Activated CD4-positive, alpha-beta T cell treated with anti-CD3 and anti-CD28 coated beads for 36 hours (primary cell): ENCODE data around the gene CARD10. TPM values are rescaled to one million over a fixed set of nuclear protein-coding genes. Genes with fewer than 3 reads are reported as not detected.

Experiments
- ATAC-seq: fragments of 200-7000 bp; cut with Tn5 transposase; one replicate; pipeline ENCODE4 v1.10.0; 2021; ENCODE audit warnings: mild to moderate bottlenecking, moderate library complexity
- CTCF ChIA-PET: fragments of 350-600 bp; sonication (Branson Sonifier 250); formaldehyde crosslinking; loops from one replicate; lab custom pipeline; 2021; ENCODE audit warnings: antibody characterized with exemption; lab: Charles Lee
- POLR2A ChIA-PET: fragments of 350-600 bp; sonication (Branson Sonifier 250); formaldehyde crosslinking; loops from one replicate; lab custom pipeline; 2021; ENCODE audit warnings: antibody characterized with exemption, inconsistent platforms; lab: Charles Lee
- DNase-seq: peaks from one replicate; pipeline ENCODE4 v3.0.0-alpha.2; 2020
- H3K27ac Mint-ChIP-seq: one replicate; pipeline ENCODE4 v1.8.0; 2021; ENCODE audit warnings: mixed read lengths
- H3K27me3 Mint-ChIP-seq: one replicate; pipeline ENCODE4 v1.8.0; 2021; ENCODE audit warnings: mixed read lengths
- H3K36me3 Mint-ChIP-seq: one replicate; pipeline ENCODE4 v1.8.0; 2021; ENCODE audit warnings: low read depth, mixed read lengths
- H3K4me1 Mint-ChIP-seq: one replicate; pipeline ENCODE4 v1.8.0; 2021; ENCODE audit warnings: mixed read lengths
- H3K4me3 Mint-ChIP-seq: one replicate; pipeline ENCODE4 v1.8.0; 2021; ENCODE audit warnings: mild to moderate bottlenecking, moderate library complexity, mixed read lengths
- H3K9me3 Mint-ChIP-seq: one replicate; pipeline ENCODE4 v1.8.0; 2021; ENCODE audit warnings: low read depth, mixed read lengths
- intact Hi-C, 2 experiments: fragments of 100-400 bp; cut with DNase I in 1 of 2; cut with micrococcal nuclease in 1 of 2; formaldehyde crosslinking; loops; one replicate each; pipeline versions ENCODE4 v1.14.2 to v1.15.1; 2022 to 2024; cut with DNase I, micrococcal nuclease
- total RNA-seq, 2 experiments: library from RNA; stranded (reverse); gene quantifications; one replicate each; pipeline ENCODE4 v1.2.3, GENCODE V29; 2021

Gene CARD10
- total RNA-seq, 2 experiments from 2014 or later = not detected

DNA sequence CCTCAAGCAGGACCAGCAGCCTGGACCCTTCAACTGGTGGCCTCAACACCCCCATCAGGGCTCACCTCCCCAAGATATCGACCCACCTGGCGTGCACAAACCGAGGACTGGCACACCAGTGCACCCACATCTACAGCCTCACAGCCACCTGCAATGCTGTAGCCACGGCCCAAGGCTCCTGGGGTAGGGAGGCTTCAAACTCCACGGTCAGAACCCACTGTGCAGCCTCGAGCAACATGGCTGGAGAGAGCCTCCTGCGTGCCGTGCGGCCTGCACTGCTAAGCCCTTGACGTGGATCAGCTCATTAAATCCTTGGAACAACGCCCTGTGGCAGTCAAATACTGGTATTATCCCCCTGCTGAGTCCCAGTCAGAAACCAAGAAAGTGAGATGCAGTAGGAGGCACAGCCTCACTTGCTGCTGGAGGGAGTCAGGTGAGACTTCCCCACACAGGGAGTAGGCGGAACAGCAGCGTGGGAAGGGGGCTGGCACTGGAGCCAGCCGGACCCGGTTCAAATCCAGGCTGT lies 4.6 kb downstream of the CARD10 start:
- ChIA-PET CTCF (interaction anchor here (1.7 kb wide), 1 partner anchor 52 kb away, joined by 4 read pairs; no protein-coding TSS in a partner anchor), POLR2A (no interaction called here)
- H3K36me3 Mint-ChIP-seq = no peaks in the 10 kb centered on the region
- H3K4me1 Mint-ChIP-seq = peaks cover 4% of the 10 kb centered on the region
- H3K4me3 Mint-ChIP-seq = no peak overlapping the region
- ATAC-seq = no peak
- no peak for DNase-seq
- H3K9me3 Mint-ChIP-seq = no peaks in the 10 kb centered on the region
- intact Hi-C loops = no loop called here
- H3K27me3 Mint-ChIP-seq = peaks cover 6% of the 10 kb centered on the region
- H3K27ac Mint-ChIP-seq = no peak overlapping the region

DNA sequence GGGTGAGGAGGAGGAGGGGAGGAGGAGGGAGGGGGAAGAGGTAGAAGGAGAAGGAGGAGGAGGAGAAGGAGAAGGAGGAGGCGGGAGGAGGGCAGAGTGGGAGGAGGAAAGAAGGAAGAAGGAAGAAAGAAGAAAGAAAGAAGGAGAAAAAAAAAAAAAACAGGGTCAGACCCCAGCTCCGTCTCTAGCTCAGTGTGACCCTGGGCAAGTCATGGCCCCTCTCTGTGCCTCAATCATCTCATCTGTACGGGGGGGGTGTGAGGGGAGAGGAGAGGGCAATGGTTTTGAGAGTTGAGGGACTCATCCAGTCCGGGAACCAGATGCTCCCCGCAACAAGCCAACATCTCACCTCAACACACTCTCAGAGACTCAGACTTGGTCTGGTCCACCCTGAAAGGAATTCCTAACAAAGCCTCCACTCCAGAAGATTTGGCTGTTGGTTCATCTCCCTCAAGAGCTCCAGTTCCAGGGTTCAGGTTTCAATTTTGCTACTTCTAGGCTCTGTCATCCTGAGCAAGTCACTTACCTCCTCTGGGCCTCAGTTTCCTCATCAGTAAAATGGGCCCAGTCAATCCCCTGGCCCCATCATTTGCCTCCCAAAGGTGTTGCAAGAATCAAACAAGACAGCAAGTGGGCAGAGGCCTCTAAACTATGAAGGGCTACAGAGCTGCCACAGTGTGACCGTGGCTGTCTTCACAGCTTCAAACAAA lies 7.7 kb downstream of the CARD10 start:
- no peak overlapping the region for H3K27ac Mint-ChIP-seq
- H3K27me3 Mint-ChIP-seq = no peaks in the 10 kb centered on the region
- DNase-seq = no peak
- no peaks in the 10 kb centered on the region for H3K36me3 Mint-ChIP-seq
- CTCF ChIA-PET = interaction anchor here (0.6 to 2.3 kb wide), 2 partner anchors 18 to 56 kb away, joined by 3 to 6 read pairs; no protein-coding TSS in a partner anchor
- POLR2A ChIA-PET = no interaction called here
- no peak for ATAC-seq
- no peaks in the 10 kb centered on the region for H3K4me1 Mint-ChIP-seq
- H3K4me3 Mint-ChIP-seq = no peak overlapping the region
- no peaks in the 10 kb centered on the region for H3K9me3 Mint-ChIP-seq
- intact Hi-C loops = no loop called here

DNA sequence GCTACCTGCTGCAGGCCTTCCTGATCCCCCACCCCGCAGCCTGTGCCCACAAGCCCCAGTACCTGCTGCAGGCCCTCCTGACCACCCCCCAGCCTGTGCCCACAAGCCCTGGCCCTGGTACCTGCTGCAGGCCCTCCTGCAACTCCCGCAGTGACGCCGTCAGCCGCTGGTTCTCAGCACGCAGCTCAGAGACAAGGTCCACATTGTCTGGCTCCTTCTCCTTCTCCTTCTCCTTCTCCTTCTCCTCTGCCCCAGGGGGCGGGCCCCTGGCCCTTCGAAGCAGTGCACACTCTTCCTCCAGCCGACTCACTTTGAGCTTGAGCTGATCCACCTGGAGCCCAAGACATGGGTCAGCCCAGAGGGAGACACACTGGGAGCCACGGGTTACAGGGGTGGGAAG lies 9.1 kb downstream of the CARD10 start:
- ChIA-PET POLR2A (no interaction called here), CTCF (interaction anchor here (0.5 kb wide), 1 partner anchor 249 kb away, joined by 3 read pairs; no protein-coding TSS in a partner anchor)
- no peak for ATAC-seq
- H3K27ac Mint-ChIP-seq = no peak overlapping the region
- H3K27me3 Mint-ChIP-seq = no peaks in the 10 kb centered on the region
- no peaks in the 10 kb centered on the region for H3K4me1 Mint-ChIP-seq
- H3K36me3 Mint-ChIP-seq = no peaks in the 10 kb centered on the region
- DNase-seq = no peak
- intact Hi-C loops = no loop called here
- H3K9me3 Mint-ChIP-seq = no peaks in the 10 kb centered on the region
- no peak overlapping the region for H3K4me3 Mint-ChIP-seq

DNA sequence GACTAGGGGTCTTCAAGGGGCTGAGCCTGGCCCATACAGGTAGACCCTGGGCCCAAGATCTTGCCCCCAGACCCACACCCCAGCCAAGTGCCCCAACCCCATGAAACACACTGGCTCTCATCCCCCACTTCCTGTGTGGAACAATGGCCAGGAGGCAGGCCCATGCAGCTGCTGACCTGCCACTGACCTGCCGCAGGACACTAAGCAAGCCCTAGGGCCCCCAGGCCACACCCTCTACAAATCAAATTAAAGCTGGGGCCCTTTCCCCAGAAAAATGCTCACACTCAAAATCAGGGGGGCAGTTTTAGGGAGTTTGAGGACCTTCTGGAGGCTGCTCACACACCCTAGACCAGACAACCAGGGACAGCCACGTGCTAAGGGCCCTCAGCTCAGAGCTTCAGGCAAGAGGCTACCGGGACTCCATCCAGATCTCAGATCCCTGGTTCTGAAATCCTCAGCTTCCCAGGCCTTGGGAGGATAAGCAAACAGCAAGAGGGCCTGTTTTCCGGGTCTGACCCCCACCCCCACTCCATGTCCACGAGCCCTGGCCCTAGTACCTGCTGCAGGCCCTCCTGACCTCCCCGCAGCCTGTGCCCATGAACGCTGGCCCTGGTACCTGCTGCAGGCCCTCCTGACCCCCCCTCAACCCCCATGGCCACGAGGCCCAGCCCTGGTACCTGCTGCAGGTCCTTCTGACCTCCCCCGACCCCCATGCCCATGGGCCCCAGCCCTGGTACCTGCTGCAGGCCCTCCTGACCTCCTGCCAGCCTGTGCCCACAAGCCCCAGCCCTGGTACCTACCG lies 10.0 kb downstream of the CARD10 start:
- ChIA-PET POLR2A (no interaction called here), CTCF (no interaction called here)
- no peaks in the 10 kb centered on the region for H3K9me3 Mint-ChIP-seq
- no peak overlapping the region for H3K4me3 Mint-ChIP-seq
- no peaks in the 10 kb centered on the region for H3K4me1 Mint-ChIP-seq
- H3K27me3 Mint-ChIP-seq = no peaks in the 10 kb centered on the region
- H3K36me3 Mint-ChIP-seq = no peaks in the 10 kb centered on the region
- intact Hi-C loops = no loop called here
- no peak overlapping the region for H3K27ac Mint-ChIP-seq
- no peak for ATAC-seq
- DNase-seq = no peak

GRCh38 chr22:37508431-37508992 lies 10.7 kb downstream of the CARD10 start:
- intact Hi-C loops = no loop called here
- ATAC-seq = no peak
- Mint-ChIP-seq H3K36me3 (no peaks in the 10 kb centered on the region), H3K4me3 (no peak overlapping the region), H3K9me3 (no peaks in the 10 kb centered on the region), H3K27ac (no peak overlapping the region), H3K27me3 (no peaks in the 10 kb centered on the region), H3K4me1 (no peaks in the 10 kb centered on the region)
- POLR2A ChIA-PET = no interaction called here
- DNase-seq = no peak
- CTCF ChIA-PET = interaction anchor here (0.9 kb wide), 1 partner anchor 58 kb away, joined by 3 read pairs; no protein-coding TSS in a partner anchor

- Mint-ChIP-seq H3K9me3 (no peaks in the 10 kb centered on the region), H3K27me3 (no peaks in the 10 kb centered on the region), H3K4me3 (no peak overlapping the region), H3K4me1 (no peaks in the 10 kb centered on the region), H3K36me3 (no peaks in the 10 kb centered on the region), H3K27ac (no peak overlapping the region)
- DNase-seq = no peak
- ChIA-PET POLR2A (no interaction called here), CTCF (interaction anchor here (0.9 kb wide), 1 partner anchor 59 kb away, joined by 3 read pairs; no protein-coding TSS in a partner anchor)
- no peak for ATAC-seq
- intact Hi-C loops = no loop called here
Observed at GRCh38 chr22:37507731-37508130, 11.5 kb downstream of the CARD10 start.

DNA sequence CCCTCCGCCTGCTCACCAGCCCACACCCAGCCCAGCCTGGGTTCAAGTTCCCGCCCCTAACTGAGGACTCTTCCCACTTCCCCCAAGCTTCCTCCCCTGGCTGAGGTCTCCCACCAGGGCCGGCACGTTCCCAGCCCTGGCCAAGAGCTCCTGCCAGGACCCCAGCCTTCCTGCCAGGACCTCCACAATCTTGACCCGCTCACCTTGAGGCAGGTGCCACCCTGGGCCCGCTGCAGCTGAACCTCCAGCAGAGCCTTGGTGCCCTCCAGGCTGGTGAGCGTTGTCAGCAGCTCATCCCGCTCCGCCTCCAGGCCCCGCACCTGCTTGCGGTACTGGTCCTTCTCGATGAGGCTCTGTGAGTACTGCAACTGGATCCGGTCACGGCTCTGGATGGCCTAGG lies 13.2 kb downstream of the CARD10 start:
- no peak for DNase-seq
- Mint-ChIP-seq H3K27ac (no peak overlapping the region), H3K9me3 (no peaks in the 10 kb centered on the region), H3K36me3 (no peaks in the 10 kb centered on the region), H3K4me3 (no peak overlapping the region), H3K27me3 (no peaks in the 10 kb centered on the region), H3K4me1 (peaks cover 10% of the 10 kb centered on the region)
- intact Hi-C loops = no loop called here
- CTCF ChIA-PET = interaction anchor here (1.4 to 2.4 kb wide), 3 partner anchors 11 to 62 kb away, joined by 3 to 8 read pairs (median 6); no protein-coding TSS in a partner anchor
- POLR2A ChIA-PET = interaction anchor here (1.1 kb wide), 1 partner anchor 21 kb away, joined by 8 read pairs; no protein-coding TSS in a partner anchor
- ATAC-seq = no peak

DNA sequence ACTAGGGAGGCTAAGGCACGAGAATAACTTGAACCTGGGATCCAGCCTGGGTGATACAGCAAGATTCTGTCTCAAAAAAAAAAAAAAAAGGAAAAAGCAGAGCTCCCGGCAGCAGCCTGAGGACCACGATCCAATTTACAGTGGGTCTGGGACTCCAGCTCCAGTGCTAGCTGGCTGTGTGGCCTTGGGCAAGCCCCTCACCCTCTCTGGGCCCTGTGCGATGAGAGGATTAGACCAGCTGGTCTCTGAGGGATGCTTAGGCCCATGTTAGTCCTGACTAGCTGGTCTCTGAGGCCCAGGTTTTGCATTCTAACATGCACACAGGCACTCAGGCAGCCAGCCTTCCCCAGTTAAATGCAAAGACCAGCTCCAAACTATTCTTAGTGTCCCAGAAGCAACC lies 13.7 kb downstream of the CARD10 start:
- no peak overlapping the region for H3K27ac Mint-ChIP-seq
- ATAC-seq = no peak
- POLR2A ChIA-PET = interaction anchor here (0.6 to 1.1 kb wide), 2 partner anchors 21 to 420 kb away, joined by 8 read pairs; no protein-coding TSS in a partner anchor

DNA sequence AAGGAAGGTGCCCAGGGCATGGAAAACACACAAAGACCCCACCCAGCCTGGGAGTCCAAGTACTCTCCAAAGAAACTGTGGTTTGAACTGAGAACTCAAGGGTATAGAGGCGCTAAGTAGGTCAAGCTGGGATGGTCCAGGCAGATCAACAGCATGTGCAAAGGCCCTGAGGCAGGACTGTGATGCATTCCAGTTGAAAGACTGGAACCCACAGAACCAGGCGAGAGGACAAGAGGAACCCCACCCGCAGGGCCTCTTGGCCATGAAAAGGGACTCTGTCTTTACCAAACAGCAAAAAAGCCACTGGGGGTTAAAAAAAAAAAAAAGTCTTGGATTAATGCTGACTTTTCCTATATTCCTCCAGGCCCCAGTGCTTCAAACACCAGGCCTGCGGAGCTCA lies 14.3 kb downstream of the CARD10 start:
- CTCF ChIA-PET = interaction anchor here (1.6 to 2.4 kb wide), 3 partner anchors 10 to 63 kb away, joined by 3 to 8 read pairs (median 6); no protein-coding TSS in a partner anchor
- Mint-ChIP-seq H3K27me3 (no peaks in the 10 kb centered on the region), H3K4me1 (peaks cover 12% of the 10 kb centered on the region), H3K27ac (no peak overlapping the region), H3K36me3 (no peaks in the 10 kb centered on the region), H3K9me3 (no peaks in the 10 kb centered on the region), H3K4me3 (no peak overlapping the region)
- POLR2A ChIA-PET = interaction anchor here (0.6 to 1.1 kb wide), 2 partner anchors 20 to 420 kb away, joined by 8 read pairs; no protein-coding TSS in a partner anchor
- DNase-seq (no peak), ATAC-seq (no peak)
- intact Hi-C loops = no loop called here

More for the DNA sequence above, 13.7 kb downstream of the CARD10 start:
- intact Hi-C loops = no loop called here
- H3K4me3 Mint-ChIP-seq = no peak overlapping the region
- peaks cover 12% of the 10 kb centered on the region for H3K4me1 Mint-ChIP-seq
- H3K27me3 Mint-ChIP-seq = no peaks in the 10 kb centered on the region
- no peaks in the 10 kb centered on the region for H3K9me3 Mint-ChIP-seq
- H3K36me3 Mint-ChIP-seq = no peaks in the 10 kb centered on the region
- DNase-seq = no peak
- CTCF ChIA-PET = interaction anchor here (1.6 to 2.4 kb wide), 3 partner anchors 11 to 62 kb away, joined by 3 to 8 read pairs (median 6); no protein-coding TSS in a partner anchor

DNA sequence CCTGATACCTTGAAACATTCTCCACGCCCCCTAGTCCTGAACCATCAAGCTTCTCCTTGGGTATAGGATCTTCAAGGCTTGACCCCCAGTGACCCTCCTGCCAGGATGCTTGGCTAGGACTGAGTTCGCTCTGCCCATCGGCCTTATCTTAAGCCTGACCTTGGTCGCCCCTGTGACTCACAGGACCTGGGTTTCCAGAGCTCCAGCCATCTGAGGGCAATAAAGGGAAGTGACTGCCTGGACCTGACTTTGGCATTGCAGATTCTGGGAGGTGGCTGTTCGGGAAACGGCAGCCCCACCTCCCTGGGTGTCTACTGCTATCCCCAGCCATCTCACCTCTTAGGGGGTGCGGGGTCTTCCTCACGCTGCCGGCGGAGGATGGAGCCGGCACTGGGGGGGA lies 15.4 kb downstream of the CARD10 start:
- ATAC-seq (no peak), DNase-seq (no peak)
- ChIA-PET CTCF (interaction anchor here (0.6 to 1.6 kb wide), 2 partner anchors 46 to 768 kb away, joined by 3 read pairs; no protein-coding TSS in a partner anchor), POLR2A (no interaction called here)
- Mint-ChIP-seq H3K36me3 (no peaks in the 10 kb centered on the region), H3K9me3 (no peaks in the 10 kb centered on the region), H3K4me3 (no peak overlapping the region), H3K4me1 (peaks cover 12% of the 10 kb centered on the region), H3K27ac (no peak overlapping the region), H3K27me3 (no peaks in the 10 kb centered on the region)
- intact Hi-C loops = no loop called here

DNA sequence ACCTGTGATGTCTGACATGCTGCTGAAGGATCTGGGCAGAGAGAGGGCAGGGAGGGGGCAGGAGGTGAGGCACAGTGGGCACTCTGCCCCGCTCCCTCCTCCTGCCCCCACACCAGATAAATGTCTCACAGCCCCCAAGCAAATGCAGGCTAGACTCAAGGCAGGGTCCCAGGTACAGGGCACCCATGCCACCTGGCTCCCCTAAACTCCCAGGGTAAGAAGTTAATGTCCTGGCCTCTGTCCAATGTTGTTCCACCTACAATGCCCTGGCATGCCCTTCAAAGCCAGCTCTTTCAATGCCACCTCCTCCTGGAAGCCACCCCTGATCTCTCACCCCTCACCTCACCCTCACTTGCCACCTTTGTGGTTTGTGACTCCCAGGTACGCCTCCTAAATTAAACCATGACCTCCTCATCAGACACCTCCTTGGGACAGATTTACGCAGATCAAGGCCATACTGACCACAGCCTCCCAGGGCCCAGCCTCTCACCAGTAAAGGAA lies 16.0 kb downstream of the CARD10 start:
- no peak overlapping the region for H3K4me3 Mint-ChIP-seq
- H3K27me3 Mint-ChIP-seq = no peaks in the 10 kb centered on the region
- no peak overlapping the region for H3K27ac Mint-ChIP-seq
- no peaks in the 10 kb centered on the region for H3K36me3 Mint-ChIP-seq
- DNase-seq (no peak), ATAC-seq (no peak)
- H3K4me1 Mint-ChIP-seq = peaks cover 12% of the 10 kb centered on the region
- ChIA-PET CTCF (no interaction called here), POLR2A (no interaction called here)
- no peaks in the 10 kb centered on the region for H3K9me3 Mint-ChIP-seq
- intact Hi-C loops = no loop called here
